Suprapubic skin (tissue), 4 donors: ENCODE results near the gene WNT11.

Source experiments
- CTCF ChIP-seq, 2 donors: fragments of 200-600 bp in 1 of 2; fragments of 450-650 bp in 1 of 2; sonication (generic) in 1 of 2; IDR thresholded peaks; one replicate each; pipeline ENCODE4 v1.5.1; 2016 to 2019; ENCODE audit warnings: antibody characterized with exemption in 2 of 2, mild to moderate bottlenecking in 1 of 2, moderate library complexity in 1 of 2
- EP300 ChIP-seq: sonication (generic); formaldehyde crosslinking; IDR thresholded peaks from one replicate; pipeline ENCODE4 v1.6.1; 2017; ENCODE audit warnings: antibody characterized with exemption
- POLR2A ChIP-seq, 2 donors: fragments of 450-650 bp; IDR thresholded peaks; one replicate each; pipeline ENCODE4 v1.6.1; 2017; ENCODE audit warnings: antibody characterized with exemption in 2 of 2, mild to moderate bottlenecking in 2 of 2, moderate library complexity in 2 of 2
- POLR2AphosphoS5 ChIP-seq, 3 donors: sonication (generic); formaldehyde crosslinking; IDR thresholded peaks; one replicate each; pipeline ENCODE4 v1.6.1; 2017; ENCODE audit warnings: antibody characterized with exemption in 3 of 3

- peak; percentile 83 to 99 for TF ChIP-seq CTCF (IDR thresholded peaks at IDR 0.05)
- TF ChIP-seq POLR2AphosphoS5 (IDR thresholded peaks at IDR 0.05), result no peak
- no peak for TF ChIP-seq POLR2A (IDR thresholded peaks at IDR 0.05)
- TF ChIP-seq EP300, result no peak
These were observed 1.5 kb upstream of the WNT11 start for GRCh38 chr11:76207642-76208401.
